HL-60 (cell line): Measurements from ENCODE around the gene STIM2.

Source experiments
- POLR2AphosphoS5 ChIP-seq: IDR thresholded peaks from 2 replicates; pipeline ENCODE4 v1.6.1; 2012; ENCODE audit warnings: low read depth
- TF ChIP-seq, protein P1 (sequence below): IDR thresholded peaks from one replicate; pipeline ENCODE4 v1.5.1; 2011; ENCODE audit warnings: low read length, control low read depth, inconsistent platforms; ENCODE audit not compliant: insufficient read depth

DNA sequence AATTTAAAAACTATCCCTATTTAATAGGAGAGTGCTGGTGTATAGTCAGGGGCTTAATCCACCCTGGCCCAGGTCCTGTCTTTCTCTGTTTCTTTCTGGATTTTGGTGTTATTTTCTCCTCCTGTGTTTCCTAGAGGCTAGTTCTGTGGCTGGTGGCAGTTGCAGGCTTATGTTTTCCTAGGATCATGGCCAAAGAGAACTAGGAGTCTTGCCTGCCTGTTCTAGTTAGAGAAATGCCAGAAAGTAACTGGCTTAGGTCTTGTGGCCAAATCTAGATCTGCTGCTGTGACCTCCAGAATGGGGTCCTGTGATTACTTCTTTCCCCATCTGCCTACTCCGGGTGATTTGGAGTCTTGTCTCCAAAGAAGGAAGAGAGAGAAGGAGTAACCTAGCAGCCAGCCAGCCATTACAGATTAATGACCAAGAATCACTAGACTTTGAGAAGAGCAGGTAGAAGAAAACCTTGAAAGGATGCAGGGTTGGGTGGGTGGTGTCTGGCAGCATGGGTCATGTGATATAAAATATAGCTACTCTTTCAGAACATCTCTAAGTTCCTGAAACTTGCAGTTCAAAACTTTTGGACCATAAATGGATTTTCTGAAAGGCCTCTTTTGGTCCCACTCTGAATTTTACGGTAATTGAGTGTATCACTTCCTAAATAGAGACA, 117.9 kb downstream of the STIM2 start:
- TF ChIP-seq, protein P1, sequence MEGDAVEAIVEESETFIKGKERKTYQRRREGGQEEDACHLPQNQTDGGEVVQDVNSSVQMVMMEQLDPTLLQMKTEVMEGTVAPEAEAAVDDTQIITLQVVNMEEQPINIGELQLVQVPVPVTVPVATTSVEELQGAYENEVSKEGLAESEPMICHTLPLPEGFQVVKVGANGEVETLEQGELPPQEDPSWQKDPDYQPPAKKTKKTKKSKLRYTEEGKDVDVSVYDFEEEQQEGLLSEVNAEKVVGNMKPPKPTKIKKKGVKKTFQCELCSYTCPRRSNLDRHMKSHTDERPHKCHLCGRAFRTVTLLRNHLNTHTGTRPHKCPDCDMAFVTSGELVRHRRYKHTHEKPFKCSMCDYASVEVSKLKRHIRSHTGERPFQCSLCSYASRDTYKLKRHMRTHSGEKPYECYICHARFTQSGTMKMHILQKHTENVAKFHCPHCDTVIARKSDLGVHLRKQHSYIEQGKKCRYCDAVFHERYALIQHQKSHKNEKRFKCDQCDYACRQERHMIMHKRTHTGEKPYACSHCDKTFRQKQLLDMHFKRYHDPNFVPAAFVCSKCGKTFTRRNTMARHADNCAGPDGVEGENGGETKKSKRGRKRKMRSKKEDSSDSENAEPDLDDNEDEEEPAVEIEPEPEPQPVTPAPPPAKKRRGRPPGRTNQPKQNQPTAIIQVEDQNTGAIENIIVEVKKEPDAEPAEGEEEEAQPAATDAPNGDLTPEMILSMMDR, result no peak
- TF ChIP-seq POLR2AphosphoS5, result no peak
